Measurements from ENCODE around the gene PCSK1N.

PCSK1N gene

GRCh38 chrX:48787505-48788443, 47.6 kb downstream of the PCSK1N start:
- DNase-seq: no peak

GRCh38 chrX:48786825-48787504, 48.4 kb downstream of the PCSK1N start:
- no peak for DNase-seq

- no peak for DNase-seq
Observed at GRCh38 chrX:48786341-48786800, 49.0 kb downstream of the PCSK1N start, which contains the start of gene GATA1. TSS of gene GATA1 (plus strand) at chrX:48786590. CDS start at chrX:48791110, 4,520 bp downstream.

- no peak for DNase-seq
Observed at GRCh38 chrX:48785540-48786214, 49.7 kb downstream of the PCSK1N start.

- DNase-seq: no peak
Observed at GRCh38 chrX:48785186-48785539, 50.2 kb downstream of the PCSK1N start.

GRCh38 chrX:48784726-48785125, 50.7 kb downstream of the PCSK1N start:
- DNase-seq: no peak

GRCh38 chrX:48782795-48783194, 52.6 kb downstream of the PCSK1N start:
- DNase-seq: no peak

GRCh38 chrX:48782216-48782615, 53.2 kb downstream of the PCSK1N start:
- no peak for DNase-seq

- DNase-seq: no peak
Observed at GRCh38 chrX:48781705-48782104, 53.7 kb downstream of the PCSK1N start.
